ENCODE measurements around the gene CELA1. TPM values are rescaled to one million over a fixed set of nuclear protein-coding genes. Genes with fewer than 3 reads are reported as not detected.

Gene CELA1
- under 1 TPM in 1 of 4 donors, not detected in 3; 0.26 TPM for total RNA-seq
- not detected for polyA plus RNA-seq
- long read RNA-seq, donor 1: 0 reads
- long read RNA-seq, donor 2: 0 reads
- long read RNA-seq, donor 3: 0 reads
- long read RNA-seq, donor 4: 0 reads

- no peaks in the 10 kb centered on the region for H3K27me3 ChIP-seq (ENCODE audit: control insufficient read depth, insufficient read depth)
- H3K27ac ChIP-seq (ENCODE audit: low read length): no peak within 1 kb of the TSS
- no peaks in the 10 kb centered on the region for H3K4me1 ChIP-seq (ENCODE audit: control insufficient read depth, insufficient read depth, low read length)
- no peaks in the 10 kb centered on the region for H3K9me3 ChIP-seq (ENCODE audit: control insufficient read depth, low read length)
- ATAC-seq (no peak), DNase-seq (no peak)
- intact Hi-C loops (cut with DNase I): loop anchor here in 2 of 4 donors (10.0 kb wide), 1 partner anchor 522 kb away; no protein-coding TSS in a partner anchor
- no peak within 1 kb of the TSS for H3K4me3 ChIP-seq (ENCODE audit: low read length)
- WGBS: 83% methylated on average over 3 of the region's 3 CpGs
Measured at GRCh38 chr12:51346581-51346980, at the start of gene CELA1. Gene CELA1, minus strand, starts transcription at chr12:51346679. Its CDS starts 41 bp downstream, at chr12:51346638.

GRCh38 chr12:51395283-51396230 lies 49.1 kb upstream of the CELA1 start:
- Histone ChIP-seq H3K27ac (ENCODE audit: low read length) (no peak overlapping the region), H3K4me3 (ENCODE audit: low read length) (no peak overlapping the region), H3K9me3 (ENCODE audit: control insufficient read depth, low read length) (no peaks in the 10 kb centered on the region), H3K27me3 (ENCODE audit: control insufficient read depth, insufficient read depth) (no peaks in the 10 kb centered on the region), H3K4me1 (ENCODE audit: control insufficient read depth, insufficient read depth, low read length) (peaks cover 2% of the 10 kb centered on the region)
- DNase-seq (no peak), ATAC-seq (no peak)
- intact Hi-C loops (cut with DNase I): no loop called here
- WGBS: 46% methylated on average over 8 of the region's 8 CpGs

- Histone ChIP-seq H3K4me1 (ENCODE audit: control insufficient read depth, insufficient read depth, low read length) (peaks cover 2% of the 10 kb centered on the region), H3K27ac (ENCODE audit: low read length) (no peak overlapping the region), H3K4me3 (ENCODE audit: low read length) (no peak overlapping the region), H3K9me3 (ENCODE audit: control insufficient read depth, low read length) (no peaks in the 10 kb centered on the region), H3K27me3 (ENCODE audit: control insufficient read depth, insufficient read depth) (no peaks in the 10 kb centered on the region)
- no peak for DNase-seq
- peak; percentile 42 to 80 for ATAC-seq
- intact Hi-C loops (cut with DNase I): no loop called here
- 74% methylated on average over 14 of the region's 14 CpGs for WGBS
Measured at GRCh38 chr12:51393676-51394545, 47.4 kb upstream of the CELA1 start.

GRCh38 chr12:51392556-51393237 lies 46.2 kb upstream of the CELA1 start:
- ATAC-seq (peak in 1 of 2 donors; percentile 29), DNase-seq (peak in 1 of 3 donors; percentile 69)
- Histone ChIP-seq H3K27me3 (ENCODE audit: control insufficient read depth, insufficient read depth) (no peaks in the 10 kb centered on the region), H3K9me3 (ENCODE audit: control insufficient read depth, low read length) (no peaks in the 10 kb centered on the region), H3K4me1 (ENCODE audit: control insufficient read depth, insufficient read depth, low read length) (peaks cover 2% of the 10 kb centered on the region), H3K4me3 (ENCODE audit: low read length) (peak overlapping the region; percentile 33), H3K27ac (ENCODE audit: low read length) (no peak overlapping the region)
- 48% methylated on average over 22 of the region's 22 CpGs for WGBS
- intact Hi-C loops (cut with DNase I): no loop called here

GRCh38 chr12:51391283-51392123 lies 45.0 kb upstream of the CELA1 start, which contains the start of gene GALNT6:
Gene GALNT6, minus strand, starts transcription at chr12:51391406. Its CDS starts 11,625 bp downstream, at chr12:51379781.
- peak; percentile 30 to 65 (median 64) for DNase-seq
- no peaks in the 10 kb centered on the region for H3K27me3 ChIP-seq (ENCODE audit: control insufficient read depth, insufficient read depth)
- intact Hi-C loops (cut with DNase I): no loop called here
- H3K4me3 ChIP-seq (ENCODE audit: low read length): peak within 1 kb of the TSS; percentile 74
- H3K9me3 ChIP-seq (ENCODE audit: control insufficient read depth, low read length): no peaks in the 10 kb centered on the region
- WGBS: 1% methylated on average over 73 of the region's 73 CpGs
- H3K4me1 ChIP-seq (ENCODE audit: control insufficient read depth, insufficient read depth, low read length): peaks cover 2% of the 10 kb centered on the region
- H3K27ac ChIP-seq (ENCODE audit: low read length): no peak within 1 kb of the TSS
- ATAC-seq: peak; percentile 61 to 67

GRCh38 chr12:51390891-51391282 lies 44.4 kb upstream of the CELA1 start:
- H3K27me3 ChIP-seq (ENCODE audit: control insufficient read depth, insufficient read depth): no peaks in the 10 kb centered on the region
- intact Hi-C loops (cut with DNase I): no loop called here
- ATAC-seq: peak; percentile 27 to 33
- no peaks in the 10 kb centered on the region for H3K9me3 ChIP-seq (ENCODE audit: control insufficient read depth, low read length)
- 20% methylated on average over 8 of the region's 8 CpGs for WGBS
- peak overlapping the region; percentile 74 for H3K4me3 ChIP-seq (ENCODE audit: low read length)
- no peak overlapping the region for H3K27ac ChIP-seq (ENCODE audit: low read length)
- DNase-seq: no peak
- H3K4me1 ChIP-seq (ENCODE audit: control insufficient read depth, insufficient read depth, low read length): peaks cover 2% of the 10 kb centered on the region

- ATAC-seq (no peak), DNase-seq (no peak)
- intact Hi-C loops (cut with DNase I): no loop called here
- WGBS: 86% methylated on average over 6 of the region's 6 CpGs
- no peak overlapping the region for H3K4me3 ChIP-seq (ENCODE audit: low read length)
- H3K27ac ChIP-seq (ENCODE audit: low read length): no peak overlapping the region
- H3K4me1 ChIP-seq (ENCODE audit: control insufficient read depth, insufficient read depth, low read length): peaks cover 2% of the 10 kb centered on the region
- no peaks in the 10 kb centered on the region for H3K9me3 ChIP-seq (ENCODE audit: control insufficient read depth, low read length)
- H3K27me3 ChIP-seq (ENCODE audit: control insufficient read depth, insufficient read depth): no peaks in the 10 kb centered on the region
Measured at GRCh38 chr12:51390457-51390856, 44.0 kb upstream of the CELA1 start.

- H3K27me3 ChIP-seq (ENCODE audit: control insufficient read depth, insufficient read depth): no peaks in the 10 kb centered on the region
- no peaks in the 10 kb centered on the region for H3K9me3 ChIP-seq (ENCODE audit: control insufficient read depth, low read length)
- DNase-seq: no peak
- ATAC-seq: no peak
- peaks cover 2% of the 10 kb centered on the region for H3K4me1 ChIP-seq (ENCODE audit: control insufficient read depth, insufficient read depth, low read length)
- 82% methylated on average over 2 of the region's 2 CpGs for WGBS
- H3K4me3 ChIP-seq (ENCODE audit: low read length): no peak overlapping the region
- intact Hi-C loops (cut with DNase I): no loop called here
- no peak overlapping the region for H3K27ac ChIP-seq (ENCODE audit: low read length)
Measured at GRCh38 chr12:51389302-51389999, 43.0 kb upstream of the CELA1 start.

- intact Hi-C loops (cut with DNase I): no loop called here
- ATAC-seq: no peak
- 92% methylated on average over 5 of the region's 5 CpGs for WGBS
- Histone ChIP-seq H3K27ac (ENCODE audit: low read length) (no peak overlapping the region), H3K4me1 (ENCODE audit: control insufficient read depth, insufficient read depth, low read length) (peaks cover 2% of the 10 kb centered on the region), H3K4me3 (ENCODE audit: low read length) (no peak overlapping the region), H3K27me3 (ENCODE audit: control insufficient read depth, insufficient read depth) (no peaks in the 10 kb centered on the region), H3K9me3 (ENCODE audit: control insufficient read depth, low read length) (no peaks in the 10 kb centered on the region)
- no peak for DNase-seq
Measured at GRCh38 chr12:51388846-51389245, 42.4 kb upstream of the CELA1 start.
